Natural killer cell (primary cell): ENCODE data around the gene MAPK11. TPM values are rescaled to one million over a fixed set of nuclear protein-coding genes. Genes with fewer than 3 reads are reported as not detected.

Experiments used
- ATAC-seq, 3 donors: fragments of 150-1000 bp in 2 of 3; fragments of 200-7000 bp in 1 of 3; cut with Tn5 transposase; 1 replicate in 1 of 3; 2 replicates in 2 of 3; pipeline ENCODE4 v1.10.0; 2021; ENCODE audit warnings: mild to moderate bottlenecking in 2 of 3, moderate library complexity in 2 of 3
- DNase-seq, 2 donors: peaks; one replicate each; pipeline versions ENCODE4 v3.0.0 to v3.0.0-alpha.2; 2013 to 2021; ENCODE audit warnings: mixed read lengths in 1 of 2
- H3K27ac ChIP-seq: one replicate; pipeline ENCODE4 v1.5.1; 2013; ENCODE audit warnings: mild to moderate bottlenecking, low read length
- H3K27me3 ChIP-seq: one replicate; pipeline ENCODE4 v1.6.1; 2013; ENCODE audit warnings: low read length; ENCODE audit not compliant: control insufficient read depth, insufficient read depth
- H3K36me3 ChIP-seq: one replicate; pipeline ENCODE4 v1.6.1; 2013; ENCODE audit warnings: low read length; ENCODE audit not compliant: control insufficient read depth, insufficient read depth
- H3K4me1 ChIP-seq: one replicate; pipeline ENCODE4 v1.6.1; 2013; ENCODE audit warnings: low read length; ENCODE audit not compliant: control insufficient read depth, insufficient read depth
- H3K4me3 ChIP-seq: one replicate; pipeline ENCODE4 v1.5.1; 2013; ENCODE audit warnings: low read length
- H3K9me3 ChIP-seq: one replicate; pipeline ENCODE4 v1.6.1; 2013; ENCODE audit warnings: low read length; ENCODE audit not compliant: control insufficient read depth, insufficient read depth
- H3K27ac Mint-ChIP-seq, 2 donors: one replicate each; pipeline ENCODE4 v1.8.0; 2022; ENCODE audit warnings: mild to moderate bottlenecking in 2 of 2, mixed read lengths in 2 of 2, moderate library complexity in 1 of 2
- H3K27me3 Mint-ChIP-seq, 2 donors: one replicate each; pipeline ENCODE4 v1.8.0; 2022; ENCODE audit warnings: low read depth in 2 of 2, mixed read lengths in 2 of 2
- H3K36me3 Mint-ChIP-seq: one replicate; pipeline ENCODE4 v1.8.0; 2022; ENCODE audit warnings: mixed read lengths
- H3K4me1 Mint-ChIP-seq, 2 donors: one replicate each; pipeline ENCODE4 v1.8.0; 2022; ENCODE audit warnings: mixed read lengths in 2 of 2
- H3K4me3 Mint-ChIP-seq: one replicate; pipeline ENCODE4 v1.8.0; 2022; ENCODE audit warnings: mild to moderate bottlenecking, moderate library complexity, mixed read lengths
- H3K9me3 Mint-ChIP-seq, 2 donors: one replicate each; pipeline ENCODE4 v1.8.0; 2022; ENCODE audit warnings: mixed read lengths in 2 of 2
- CTCF ChIP-seq: fragments of 200-600 bp; IDR thresholded peaks from one replicate; pipeline ENCODE4 v1.8.0; 2022; ENCODE audit warnings: antibody characterized with exemption
- WGBS: methylation state at CpG from one replicate; pipeline ENCODE4 v1.1.7; 2013; ENCODE audit warnings: missing lambda C conversion rate; ENCODE audit not compliant: insufficient coverage; 5-methylcytosine and 5-hydroxymethylcytosine counted together
- intact Hi-C: fragments of 100-400 bp; cut with micrococcal nuclease; formaldehyde crosslinking; loops from one replicate; pipeline ENCODE4 v1.14.2; 2022
- total RNA-seq, 4 donors: library from RNA; stranded (reverse); fragments of 120-200 nt in 1 of 4; gene quantifications; one replicate each; pipeline versions ENCODE4 v1.2.3 to v1.2.4, GENCODE V29; 2013 to 2022

MAPK11 gene
- total RNA-seq, 3 donors from 2014 or later (not counting 1 experiment from before 2014, with no cell fraction given) = 2.2 to 3.1 (median 2.2) TPM

- Histone ChIP-seq H3K9me3 (no peaks in the 10 kb centered on the region), H3K4me3 (peak overlapping the region; percentile 39), H3K27me3 (no peaks in the 10 kb centered on the region), H3K36me3 (no peaks in the 10 kb centered on the region), H3K27ac (peak overlapping the region; percentile 77), H3K4me1 (peaks cover 30% of the 10 kb centered on the region)
- no peak for ATAC-seq
- Mint-ChIP-seq H3K4me3 (peak overlapping the region; percentile 86), H3K27me3 (no peaks in the 10 kb centered on the region), H3K9me3 (no peaks in the 10 kb centered on the region), H3K27ac (peak overlapping the region; percentile 77 to 82), H3K4me1 (peaks cover 13 to 18% of the 10 kb centered on the region in 2 donors), H3K36me3 (no peaks in the 10 kb centered on the region)
- DNase-seq = no peak
- WGBS = 33% methylated on average over 14 of the region's 14 CpGs
- intact Hi-C loops = no loop called here
- TF ChIP-seq CTCF = no peak
These were observed 43.9 kb upstream of the MAPK11 start for GRCh38 chr22:50314081-50314454.

- H3K4me1 ChIP-seq = peaks cover 34% of the 10 kb centered on the region
- no peak for TF ChIP-seq CTCF
- H3K27me3 Mint-ChIP-seq = peaks cover 0 to 2% of the 10 kb centered on the region in 2 donors
These were observed 43.4 kb upstream of the MAPK11 start for GRCh38 chr22:50313600-50313999.

GRCh38 chr22:50313021-50313420 is 42.8 kb upstream of the MAPK11 start:
- Histone ChIP-seq H3K4me3 (no peak overlapping the region), H3K9me3 (no peaks in the 10 kb centered on the region), H3K4me1 (peaks cover 40% of the 10 kb centered on the region), H3K36me3 (no peaks in the 10 kb centered on the region), H3K27me3 (no peaks in the 10 kb centered on the region), H3K27ac (no peak overlapping the region)
- DNase-seq = no peak
- Mint-ChIP-seq H3K27me3 (peaks cover 0 to 3% of the 10 kb centered on the region in 2 donors), H3K4me1 (peaks cover 13 to 23% of the 10 kb centered on the region in 2 donors), H3K27ac (no peak overlapping the region), H3K4me3 (no peak overlapping the region), H3K36me3 (no peaks in the 10 kb centered on the region), H3K9me3 (no peaks in the 10 kb centered on the region)
- intact Hi-C loops = no loop called here
- no peak for TF ChIP-seq CTCF
- 85% methylated on average over 4 of the region's 7 CpGs for WGBS
- ATAC-seq = no peak

More at GRCh38 chr22:50313600-50313999, 43.4 kb upstream of the MAPK11 start:
- H3K4me3 ChIP-seq = no peak overlapping the region
- Mint-ChIP-seq H3K27ac (peak overlapping the region in 1 of 2 donors; percentile 82), H3K36me3 (no peaks in the 10 kb centered on the region), H3K4me3 (peak overlapping the region; percentile 25), H3K4me1 (peaks cover 13 to 22% of the 10 kb centered on the region in 2 donors), H3K9me3 (no peaks in the 10 kb centered on the region)
- intact Hi-C loops = no loop called here
- no peaks in the 10 kb centered on the region for H3K9me3 ChIP-seq
- H3K36me3 ChIP-seq = no peaks in the 10 kb centered on the region
- no peaks in the 10 kb centered on the region for H3K27me3 ChIP-seq
- H3K27ac ChIP-seq = peak overlapping the region; percentile 77
- no peak for DNase-seq
- WGBS = 76% methylated on average over 17 of the region's 17 CpGs
- no peak for ATAC-seq

- Histone ChIP-seq H3K36me3 (no peaks in the 10 kb centered on the region), H3K4me1 (peaks cover 44% of the 10 kb centered on the region), H3K4me3 (no peak overlapping the region), H3K27me3 (no peaks in the 10 kb centered on the region), H3K27ac (no peak overlapping the region), H3K9me3 (no peaks in the 10 kb centered on the region)
- ATAC-seq (no peak), DNase-seq (no peak)
- no peak overlapping the region for H3K4me3 Mint-ChIP-seq
- intact Hi-C loops = no loop called here
- no peaks in the 10 kb centered on the region for H3K36me3 Mint-ChIP-seq
- TF ChIP-seq CTCF = no peak
- H3K27me3 Mint-ChIP-seq = peaks cover 0 to 3% of the 10 kb centered on the region in 2 donors
- H3K27ac Mint-ChIP-seq = no peak overlapping the region
- no peaks in the 10 kb centered on the region for H3K9me3 Mint-ChIP-seq
- peaks cover 13 to 23% of the 10 kb centered on the region in 2 donors for H3K4me1 Mint-ChIP-seq
- WGBS = 98% methylated on average over 9 of the region's 12 CpGs
These were observed 42.2 kb upstream of the MAPK11 start for GRCh38 chr22:50312371-50312770.
